A549 (cell line): ENCODE measurements around the gene PIK3R1.

Experiments
- BHLHE40 ChIP-seq: IDR thresholded peaks from 2 replicates; pipeline ENCODE4 v1.6.1; 2012; ENCODE audit warnings: low read depth, low read length, inconsistent platforms
- CEBPB ChIP-seq, 2 experiments: fragments of >200 bp in 1 of 2; sonication (Bioruptor Twin) in 1 of 2; formaldehyde crosslinking in 1 of 2; IDR thresholded peaks; 2 replicates each; pipeline ENCODE4 v1.6.1; 2012 to 2016
- CTCF ChIP-seq: fragments of >200 bp; sonication (Bioruptor Twin); formaldehyde crosslinking; IDR thresholded peaks from 3 replicates; pipeline ENCODE4 v1.5.1; 2016
- ELK1 ChIP-seq: fragments of 150-350 bp; IDR thresholded peaks from 2 replicates; pipeline ENCODE4 v1.6.1; 2014; ENCODE audit warnings: low read depth, mild to moderate bottlenecking, low read length
- KDM5A ChIP-seq: fragments of 200-600 bp; sonication (generic); IDR thresholded peaks from 2 replicates; pipeline ENCODE4 v1.6.1; 2016; ENCODE audit warnings: antibody characterized with exemption, mild to moderate bottlenecking
- MYC ChIP-seq: IDR thresholded peaks from 2 replicates; pipeline ENCODE4 v1.6.1; 2012; ENCODE audit warnings: mild to moderate bottlenecking, inconsistent platforms, low read length, improper control_type of control experiment, borderline replicate concordance
- POLR2A ChIP-seq: IDR thresholded peaks from 2 replicates; pipeline ENCODE4 v1.6.1; 2012; ENCODE audit warnings: mild to moderate bottlenecking, low read length
- RAD21 ChIP-seq, 2 experiments: fragments of >200 bp in 1 of 2; sonication (Bioruptor Twin) in 1 of 2; formaldehyde crosslinking in 1 of 2; IDR thresholded peaks in 1 of 2; conservative IDR thresholded peaks in 1 of 2; 2 replicates in 1 of 2; 3 replicates in 1 of 2; pipeline ENCODE4 v1.6.1; 2012 to 2018; ENCODE audit warnings: inconsistent platforms in 1 of 2
- RCOR1 ChIP-seq: fragments of 150-350 bp; IDR thresholded peaks from 2 replicates; pipeline ENCODE4 v1.6.1; 2014; ENCODE audit warnings: antibody characterized with exemption, low read length, low read depth
- REST ChIP-seq: fragments of 200-600 bp; sonication (generic); IDR thresholded peaks from 2 replicates; pipeline ENCODE4 v1.6.1; 2016; ENCODE audit warnings: antibody characterized with exemption, mild to moderate bottlenecking, moderate library complexity
- USF2 ChIP-seq: fragments of 450-650 bp; IDR thresholded peaks from 2 replicates; pipeline ENCODE4 v1.6.1; 2014; ENCODE audit warnings: antibody characterized with exemption

GRCh38 chr5:68299105-68299504 lies 83.5 kb downstream of the PIK3R1 start:
- TF ChIP-seq BHLHE40 (no peak), CTCF (no peak), POLR2A (no peak), USF2 (no peak), RAD21 (conservative IDR thresholded peaks at IDR 0.05 in 1 of 2, IDR thresholded peaks at IDR 0.05 in 1 of 2) (no peak), CEBPB (IDR thresholded peaks at IDR 0.05) (no peak), ELK1 (no peak), REST (no peak), KDM5A (no peak), RCOR1 (no peak), MYC (no peak)
